Measurements from ENCODE around the gene CNDP2. TPM values are rescaled to one million over a fixed set of nuclear protein-coding genes. Genes with fewer than 3 reads are reported as not detected.
"Not testable (repeated sequence)": the region's sequence is repeated elsewhere in the genome, so short reads cannot be mapped to it uniquely, and the experiment has no call there.

The CNDP2 gene
- total and polyA plus RNA-seq, 2 experiments from 2014 or later = 79.2 to 114 TPM

- DNase-seq (ENCODE audit: low read depth in 1 of 2, low spot score in 1 of 2) = no peak
- no peaks in the 10 kb centered on the region for H3K27me3 ChIP-seq
- no peak for TF ChIP-seq CTCF (IDR thresholded peaks at IDR 0.05; ENCODE audit: low read depth, low read length)
- no peaks in the 10 kb centered on the region for H3K4me1 ChIP-seq (ENCODE audit: low read depth)
- H3K4me3 ChIP-seq = no peak overlapping the region
- no peaks in the 10 kb centered on the region for H3K9me3 ChIP-seq (ENCODE audit: low read depth)
- H3K36me3 ChIP-seq = peaks cover 13% of the 10 kb centered on the region
- H3K27ac ChIP-seq = no peak overlapping the region
Observed at GRCh38 chr18:74522635-74523548, 26.7 kb downstream of the CNDP2 start.

DNA sequence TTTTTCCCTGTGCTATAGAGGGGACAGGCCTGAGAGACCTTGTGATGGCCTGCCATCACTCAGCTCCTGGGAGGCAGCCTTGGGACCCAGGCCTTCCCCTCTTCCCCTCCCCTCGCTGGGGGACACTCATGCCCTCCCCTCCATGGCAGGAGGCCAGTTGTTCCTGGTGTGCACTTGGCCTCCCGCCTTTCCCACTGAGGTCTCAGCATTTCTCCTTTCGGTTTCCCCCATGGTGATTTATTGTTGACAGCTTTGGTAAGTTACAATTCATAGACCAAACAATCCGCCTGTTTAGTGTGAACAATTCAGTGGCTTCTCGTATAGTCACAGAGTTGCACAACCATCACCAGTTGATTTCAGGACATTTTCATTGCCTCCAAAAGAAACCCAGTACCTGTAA is 27.9 kb downstream of the CNDP2 start:
- H3K27ac ChIP-seq = no peak overlapping the region
- peak in 1 of 2 donors; percentile 10 for DNase-seq (ENCODE audit: low read depth in 1 of 2, low spot score in 1 of 2)
- H3K4me1 ChIP-seq (ENCODE audit: low read depth) = no peaks in the 10 kb centered on the region
- H3K36me3 ChIP-seq = peaks cover 8% of the 10 kb centered on the region
- no peak for TF ChIP-seq CTCF (IDR thresholded peaks at IDR 0.05; ENCODE audit: low read depth, low read length)
- no peaks in the 10 kb centered on the region for H3K9me3 ChIP-seq (ENCODE audit: low read depth)
- no peak overlapping the region for H3K4me3 ChIP-seq
- no peaks in the 10 kb centered on the region for H3K27me3 ChIP-seq

DNA sequence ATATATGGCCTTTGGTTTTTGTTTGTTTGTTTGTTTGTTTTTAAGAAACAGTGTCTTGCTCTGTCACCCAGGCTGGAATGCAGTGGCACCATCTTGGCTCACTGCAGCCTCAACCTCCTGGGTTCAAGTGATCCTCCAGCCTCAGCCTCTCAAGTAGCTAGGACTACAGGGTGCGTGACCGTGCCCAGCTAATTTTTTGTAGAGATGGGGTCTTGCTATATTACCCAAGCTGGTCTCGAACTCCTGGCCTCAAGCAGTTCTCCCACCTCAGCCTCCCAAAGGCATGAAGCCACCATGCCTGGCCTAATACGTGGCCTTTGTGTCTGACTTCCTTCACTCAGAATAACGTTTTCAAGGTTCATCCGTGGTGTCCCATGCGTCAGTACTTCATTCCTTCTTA is 28.8 kb downstream of the CNDP2 start:
- not testable (repeated sequence) for DNase-seq (ENCODE audit: low read depth in 1 of 2, low spot score in 1 of 2); H3K27ac ChIP-seq; H3K4me3 ChIP-seq; H3K4me1 ChIP-seq (ENCODE audit: low read depth); H3K9me3 ChIP-seq (ENCODE audit: low read depth); H3K36me3 ChIP-seq; H3K27me3 ChIP-seq

DNA sequence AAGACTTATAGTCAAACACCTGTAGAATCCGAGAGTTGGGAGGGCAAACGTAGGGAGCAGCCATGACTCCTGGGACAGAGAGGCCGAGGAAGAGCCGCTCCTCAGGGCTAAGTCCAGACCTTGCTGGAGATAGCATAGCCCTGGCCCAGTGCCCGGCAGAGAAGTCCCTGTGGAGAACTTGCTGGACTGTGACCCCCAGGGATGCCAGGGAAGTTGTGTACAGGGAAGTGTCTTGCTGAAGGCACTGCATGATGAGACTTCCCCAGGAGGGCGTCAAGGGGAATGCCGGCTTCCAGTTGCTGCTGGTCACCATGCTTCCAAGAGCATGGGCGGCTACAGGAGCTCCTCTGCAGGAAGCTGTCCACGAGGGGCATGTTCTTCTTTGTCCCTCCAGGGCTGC is 29.6 kb downstream of the CNDP2 start:
- no peaks in the 10 kb centered on the region for H3K27me3 ChIP-seq
- DNase-seq (ENCODE audit: low read depth in 1 of 2, low spot score in 1 of 2) = no peak
- no peak overlapping the region for H3K4me3 ChIP-seq
- H3K4me1 ChIP-seq (ENCODE audit: low read depth) = no peaks in the 10 kb centered on the region
- H3K27ac ChIP-seq = no peak overlapping the region
- no peak for TF ChIP-seq CTCF (IDR thresholded peaks at IDR 0.05; ENCODE audit: low read depth, low read length)
- H3K36me3 ChIP-seq = no peaks in the 10 kb centered on the region
- H3K9me3 ChIP-seq (ENCODE audit: low read depth) = no peaks in the 10 kb centered on the region

GRCh38 chr18:74526488-74526887 is 30.3 kb downstream of the CNDP2 start:
- DNase-seq (ENCODE audit: low read depth in 1 of 2, low spot score in 1 of 2) = no peak
- no peak overlapping the region for H3K4me3 ChIP-seq
- no peaks in the 10 kb centered on the region for H3K36me3 ChIP-seq
- no peaks in the 10 kb centered on the region for H3K27me3 ChIP-seq
- H3K9me3 ChIP-seq (ENCODE audit: low read depth) = no peaks in the 10 kb centered on the region
- H3K4me1 ChIP-seq (ENCODE audit: low read depth) = no peaks in the 10 kb centered on the region
- no peak overlapping the region for H3K27ac ChIP-seq
- TF ChIP-seq CTCF (IDR thresholded peaks at IDR 0.05; ENCODE audit: low read depth, low read length) = no peak

GRCh38 chr18:74528478-74528877 is 32.3 kb downstream of the CNDP2 start:
- Histone ChIP-seq H3K9me3 (ENCODE audit: low read depth) (no peaks in the 10 kb centered on the region), H3K36me3 (no peaks in the 10 kb centered on the region), H3K27me3 (no peaks in the 10 kb centered on the region), H3K4me1 (ENCODE audit: low read depth) (no peaks in the 10 kb centered on the region), H3K27ac (no peak overlapping the region), H3K4me3 (no peak overlapping the region)
- DNase-seq (ENCODE audit: low read depth in 1 of 2, low spot score in 1 of 2) = no peak
- no peak for TF ChIP-seq CTCF (IDR thresholded peaks at IDR 0.05; ENCODE audit: low read depth, low read length)

Measured in cardiac muscle cell (in vitro differentiated cells and primary cell).